Activated CD8-positive, alpha-beta memory T cell treated with anti-CD3 and anti-CD28 coated beads, Interleukin-2, amount 50 U/mL, for 48 hours (primary cell): ENCODE data around the gene PHETA1.

Experiments used
- DNase-seq: peaks from one replicate; pipeline ENCODE4 v3.0.0-alpha.2; 2020

PHETA1 gene

DNA sequence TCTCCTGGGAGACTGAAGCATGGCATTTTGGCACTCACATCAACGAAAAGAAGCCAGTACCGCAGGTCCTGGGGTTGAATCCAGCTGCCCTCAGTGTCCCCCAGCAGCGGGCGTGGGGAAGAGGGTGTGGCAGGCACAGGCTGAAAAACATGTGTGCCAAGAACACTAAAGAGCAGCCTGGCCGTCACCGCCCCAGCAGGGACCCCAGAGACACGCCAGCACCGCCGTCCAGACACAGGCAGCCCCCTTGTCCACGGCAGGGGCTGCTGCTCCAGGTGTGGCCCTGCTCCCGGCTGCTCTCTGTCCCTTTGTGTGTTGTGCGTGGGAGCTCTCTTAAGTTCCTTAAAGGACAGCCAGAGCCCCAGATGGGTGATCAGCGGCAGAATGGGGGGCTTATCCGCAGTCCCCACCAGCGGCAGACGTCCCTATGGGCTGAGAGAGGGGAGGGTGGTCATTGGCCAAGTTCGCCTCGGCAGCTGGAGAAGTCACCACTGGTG, 556 bp downstream of the PHETA1 start:
- no peak for DNase-seq

DNA sequence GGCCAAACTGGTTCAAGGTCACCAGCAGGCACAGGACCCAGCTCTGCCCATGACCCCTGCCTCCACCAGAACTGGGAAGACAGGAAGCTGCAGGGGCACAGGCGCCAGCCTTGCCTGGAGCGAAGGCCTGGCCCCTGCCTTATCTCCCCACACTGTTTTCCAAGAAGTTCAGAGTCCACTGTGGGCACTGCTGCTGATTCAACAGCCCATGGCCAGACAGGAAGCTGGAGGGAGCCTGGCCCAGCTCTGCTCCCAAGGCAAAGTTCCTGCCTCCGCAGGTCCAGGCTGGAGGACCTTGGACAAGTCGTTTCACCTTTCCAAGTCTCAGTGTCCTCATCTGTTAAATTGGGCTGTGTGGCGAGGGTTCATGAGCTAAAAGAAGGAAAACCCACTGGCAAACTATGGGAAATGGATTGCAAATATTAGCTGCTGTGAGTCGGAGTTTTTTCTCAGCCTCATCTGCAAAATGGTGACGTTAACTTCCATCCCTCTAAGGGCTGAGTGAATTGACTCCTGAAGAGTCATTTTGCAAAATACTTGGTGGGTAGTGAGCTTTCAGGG, 1.2 kb downstream of the PHETA1 start:
- no peak for DNase-seq

DNA sequence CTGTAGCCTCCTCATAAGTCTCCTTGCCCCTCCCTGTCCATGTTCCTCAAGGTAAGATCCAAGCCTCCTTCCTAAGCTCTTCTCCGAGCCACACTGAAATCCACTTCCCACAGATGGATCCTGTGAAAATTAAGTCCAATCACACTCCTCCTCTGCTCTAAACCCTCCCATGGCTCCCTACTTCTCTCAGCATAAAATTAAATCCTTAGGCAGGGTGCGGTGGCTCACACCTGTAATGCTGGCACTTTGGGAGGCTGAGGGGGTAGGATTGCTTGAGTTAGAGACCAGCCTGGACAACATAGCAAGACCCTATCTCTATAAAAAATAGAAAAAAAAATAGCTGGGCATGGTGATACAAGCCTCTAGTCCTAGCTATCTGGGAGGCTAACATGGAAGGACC, 2.3 kb downstream of the PHETA1 start:
- DNase-seq, result no peak

DNA sequence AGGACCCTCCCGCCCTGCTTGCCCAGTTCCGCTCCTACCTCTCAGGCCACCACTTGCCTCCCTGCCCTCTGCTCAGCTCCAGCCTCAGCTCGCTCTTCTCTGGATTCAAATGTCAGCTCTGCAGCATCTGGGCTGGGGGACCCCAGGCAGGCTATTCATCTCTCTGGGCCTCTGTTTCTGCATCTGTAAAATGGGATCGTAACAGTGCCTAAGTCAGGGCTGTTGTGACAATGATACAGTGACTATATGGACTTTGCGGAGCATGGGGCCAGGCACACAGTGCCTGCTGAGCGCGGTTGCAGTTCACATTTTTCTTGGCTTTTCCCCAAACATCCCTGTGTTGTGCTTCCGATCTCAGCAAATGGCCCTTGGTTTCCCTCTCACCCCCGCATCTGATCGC, 2.8 kb downstream of the PHETA1 start:
- no peak for DNase-seq

DNA sequence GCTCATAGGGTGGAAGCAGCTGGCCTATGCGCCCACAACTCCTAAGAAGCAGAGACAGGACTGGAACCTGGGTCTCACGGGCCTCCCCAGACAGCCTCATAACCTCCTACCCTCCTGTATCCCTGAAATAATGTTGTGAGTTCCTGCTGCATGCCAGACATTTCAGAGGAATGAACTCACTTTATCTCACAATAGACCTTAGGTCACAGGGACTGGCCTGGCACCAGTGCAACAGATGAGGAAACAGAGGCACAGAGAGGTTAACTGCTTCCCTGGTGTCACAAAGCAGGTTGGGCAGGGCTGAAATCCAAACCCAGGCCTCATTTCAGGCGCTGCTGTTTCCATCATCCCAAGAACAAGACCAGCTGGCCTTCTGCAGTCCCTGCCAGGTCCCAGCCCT, 5.3 kb downstream of the PHETA1 start:
- DNase-seq, result no peak

DNA sequence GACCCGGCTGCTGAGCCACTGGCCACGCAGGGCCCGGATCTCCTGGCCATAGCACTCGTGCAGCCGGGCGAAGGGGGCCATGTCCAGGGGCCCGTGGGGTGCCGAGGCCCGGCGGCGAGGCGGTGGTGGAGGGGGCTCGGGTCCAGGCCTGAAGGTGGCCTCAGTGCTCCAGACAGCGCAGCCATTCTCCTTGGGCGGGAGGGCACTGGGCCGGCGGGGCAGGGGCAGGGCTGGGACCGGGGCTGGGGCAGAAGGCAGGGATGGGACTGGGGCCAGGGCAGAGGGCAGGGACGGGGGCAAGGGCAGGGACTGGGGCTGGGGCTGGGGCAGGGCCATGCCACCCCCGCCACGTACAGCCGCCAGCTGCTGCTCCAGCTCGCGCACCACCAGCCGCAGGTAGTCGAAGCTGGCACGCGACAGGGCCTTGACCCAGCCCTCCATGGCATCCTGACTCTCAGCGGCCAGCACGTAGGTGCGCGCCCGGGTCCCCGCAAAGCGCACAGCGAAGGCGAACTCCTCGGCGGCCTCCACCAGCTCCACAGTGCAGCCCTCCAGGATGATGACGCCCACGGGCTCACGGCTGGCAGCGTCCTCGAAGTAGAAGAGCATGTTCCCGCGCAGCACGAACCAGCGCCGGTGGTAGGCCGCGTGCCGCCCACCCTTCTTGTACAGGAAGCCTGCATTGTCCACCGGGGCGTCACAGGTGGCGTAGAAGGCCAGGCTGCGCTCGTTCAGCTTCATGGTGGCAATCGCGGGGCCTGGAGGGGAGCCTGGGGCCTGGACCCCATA, 6.0 kb downstream of the PHETA1 start:
- DNase-seq, result no peak

DNA sequence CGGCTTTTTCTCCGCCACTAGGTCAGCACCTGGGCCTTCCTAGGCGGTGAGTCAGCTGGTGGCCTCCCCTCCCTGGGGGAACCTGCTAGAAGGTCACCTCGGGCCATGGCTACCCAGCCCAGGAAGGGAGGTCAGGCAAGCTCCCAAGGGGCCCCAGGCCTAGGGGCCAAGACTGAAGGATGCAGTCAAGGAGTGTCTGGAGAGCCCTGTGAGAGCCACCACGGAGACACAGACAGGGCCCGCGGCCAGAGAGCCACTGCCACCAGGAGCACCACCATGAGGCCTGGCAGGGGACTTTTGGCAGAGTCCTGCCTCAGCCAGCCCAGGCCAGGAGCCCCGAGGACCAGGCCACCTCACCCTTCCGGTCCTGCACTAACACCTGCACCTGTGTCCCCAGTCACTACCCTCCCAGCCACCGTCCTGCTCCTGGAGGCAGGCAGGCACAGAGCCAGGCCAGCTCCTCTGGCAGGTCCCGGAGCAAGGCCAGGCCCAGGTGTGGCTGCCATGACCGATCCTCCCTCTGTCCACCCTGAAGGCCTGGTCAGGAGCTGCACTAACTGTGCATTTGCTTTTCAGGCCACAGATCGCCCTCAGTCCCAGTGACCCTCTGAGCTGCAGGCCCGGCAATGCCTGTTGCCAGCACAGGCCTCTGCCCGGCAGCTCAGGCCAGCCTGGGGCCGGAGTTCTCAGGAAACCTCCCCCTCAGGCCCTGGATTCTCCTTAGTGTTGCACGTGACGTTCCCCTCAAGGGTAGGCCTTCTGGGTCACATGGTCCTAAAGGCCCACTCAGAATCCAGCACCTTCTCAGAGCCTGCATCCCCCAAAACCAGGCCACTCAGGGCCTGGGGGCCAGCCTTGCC, 6.9 kb downstream of the PHETA1 start:
- DNase-seq, result no peak

DNA sequence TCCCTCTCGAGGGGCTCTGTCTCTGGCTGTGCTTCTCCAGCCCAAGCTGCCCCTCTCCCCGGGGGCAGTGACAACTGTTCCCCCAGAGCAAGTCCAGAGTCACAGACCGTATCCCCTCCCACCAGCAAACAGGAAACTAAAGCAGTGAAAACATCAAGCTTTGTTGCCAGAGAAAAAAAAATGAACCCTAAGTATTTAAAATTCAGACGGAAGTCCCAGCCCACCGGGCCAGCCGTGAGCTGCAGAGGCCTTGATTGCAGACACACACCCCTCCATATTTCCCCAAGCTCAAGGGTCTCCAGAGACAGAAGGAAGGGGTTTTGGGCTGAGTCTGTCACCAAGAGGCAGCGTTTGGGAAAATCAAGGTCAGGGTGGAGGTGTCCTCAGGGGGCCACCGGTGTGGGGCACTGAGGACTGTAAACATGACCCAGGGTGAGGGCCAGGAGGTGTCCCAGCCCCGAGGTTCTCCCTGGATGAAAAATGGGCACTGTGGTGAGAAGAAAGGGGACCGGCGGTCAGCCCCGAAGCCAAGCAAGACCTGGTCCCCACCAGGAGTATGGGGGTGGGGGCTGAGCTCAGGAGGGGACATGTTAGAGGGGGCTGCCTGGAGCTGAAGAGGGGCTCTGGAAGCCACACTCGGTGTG, 7.7 kb downstream of the PHETA1 start:
- no peak for DNase-seq

DNA sequence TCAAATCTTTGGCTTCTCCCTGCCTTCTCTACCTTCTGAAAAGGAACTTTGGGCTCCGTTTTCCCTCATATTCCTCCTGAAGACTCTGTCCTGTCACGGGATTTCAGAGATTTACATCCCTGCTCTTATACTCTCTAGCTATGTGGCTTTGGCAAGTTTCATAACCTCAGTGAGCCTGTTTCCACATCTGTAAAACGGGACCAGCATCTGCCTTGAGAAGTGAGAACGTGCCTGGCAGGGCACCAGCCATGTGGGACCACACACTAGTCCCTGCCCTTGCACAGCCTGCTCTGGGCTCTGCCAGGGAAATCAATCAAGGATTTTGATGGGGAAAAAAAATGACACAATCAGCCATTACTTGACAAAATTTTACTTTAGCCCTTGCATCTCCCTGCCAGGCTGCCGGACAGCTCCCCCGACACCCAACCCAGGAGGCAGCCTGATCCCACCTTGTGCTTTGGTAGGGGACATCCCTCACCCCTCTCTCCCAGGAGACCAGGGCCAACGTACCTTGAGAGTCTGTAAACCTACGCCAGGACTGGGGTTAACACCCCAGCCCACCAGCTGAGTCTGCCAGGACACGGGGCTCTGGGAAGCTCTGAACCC, 8.5 kb downstream of the PHETA1 start:
- DNase-seq, result no peak

DNA sequence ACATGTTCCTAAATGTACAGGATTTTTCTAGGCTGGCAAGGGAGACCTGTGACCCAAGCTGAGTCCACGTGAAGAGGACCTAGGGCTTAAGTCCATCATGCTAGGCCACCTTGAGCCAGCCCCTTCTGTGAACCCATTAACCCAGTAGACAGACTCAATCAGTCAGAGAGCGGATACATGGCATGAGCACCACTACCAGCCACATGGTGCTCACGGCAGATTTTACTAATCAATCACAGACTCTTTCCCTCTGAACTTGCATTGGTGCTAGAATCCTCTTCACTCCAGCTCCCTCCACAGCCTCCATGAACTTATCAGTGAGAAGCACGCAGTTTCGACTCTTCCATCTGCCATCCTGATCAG, 9.0 kb downstream of the PHETA1 start:
- DNase-seq, result no peak

DNA sequence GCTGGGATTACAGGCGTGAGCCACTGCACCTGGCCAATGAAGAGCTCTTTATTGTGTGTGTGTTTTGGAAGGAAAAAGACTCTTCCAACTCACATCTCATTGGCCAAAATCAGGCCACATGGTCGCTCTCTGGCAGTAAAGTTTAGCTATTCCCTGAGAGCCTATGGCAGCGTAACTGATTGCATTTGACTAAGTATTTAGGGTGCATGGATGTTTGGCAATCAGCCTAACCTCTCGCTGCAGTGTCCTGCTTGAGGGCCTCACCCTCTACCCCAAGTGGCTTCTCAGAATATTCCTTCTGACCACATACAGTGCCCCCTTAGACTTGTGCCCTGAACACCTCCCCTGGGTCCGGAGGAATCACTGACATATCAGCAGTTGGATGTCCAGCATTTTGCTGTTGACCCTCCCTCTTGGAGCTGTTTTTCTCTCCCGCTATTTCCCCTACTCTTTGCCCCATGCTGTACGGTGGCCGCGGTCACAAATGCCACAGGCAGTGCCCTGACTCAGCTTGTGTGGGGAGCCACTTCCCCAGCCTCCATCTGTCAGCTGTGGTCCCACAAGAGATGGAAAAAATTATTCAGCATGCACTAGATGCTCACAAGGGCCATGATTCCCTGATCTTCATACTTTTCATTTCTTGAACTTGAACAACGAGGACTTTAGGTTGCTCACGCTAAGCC, 9.5 kb downstream of the PHETA1 start:
- peak; percentile 77 for DNase-seq

DNA sequence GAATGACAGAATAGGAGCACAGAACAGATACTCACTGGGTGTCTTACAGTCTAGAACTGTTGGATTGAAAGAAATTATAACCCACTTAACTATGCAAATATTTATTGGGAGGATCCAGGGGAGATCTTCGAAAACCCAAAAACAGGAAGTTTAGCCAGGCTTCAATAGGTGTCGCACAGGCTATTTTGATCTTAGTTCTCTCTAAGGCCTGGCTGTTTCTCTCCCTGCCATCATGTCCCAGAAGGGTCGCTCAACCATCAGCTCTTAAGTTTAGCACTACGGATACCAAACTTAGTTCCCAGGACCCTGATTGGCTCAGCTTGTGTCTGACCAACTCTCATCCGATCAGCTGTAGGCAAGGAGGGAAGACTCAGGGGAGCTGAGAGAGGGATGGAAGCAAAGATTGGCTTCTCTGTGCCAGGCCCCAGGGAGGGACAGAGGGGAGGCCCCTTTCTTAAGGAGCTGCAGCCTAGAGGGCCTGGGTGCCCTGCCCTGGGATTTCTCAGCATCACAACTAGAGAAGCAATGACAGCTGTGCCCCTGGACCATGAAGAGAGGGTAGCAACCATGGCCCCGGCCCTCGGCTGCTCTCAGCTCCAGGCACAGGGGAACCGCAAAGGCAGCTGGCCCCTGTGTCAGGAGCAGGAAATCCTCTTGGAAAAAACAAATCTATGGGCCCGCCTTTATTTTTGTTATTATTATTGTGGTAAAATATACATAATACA, 13.5 kb downstream of the PHETA1 start:
- DNase-seq, result no peak

DNA sequence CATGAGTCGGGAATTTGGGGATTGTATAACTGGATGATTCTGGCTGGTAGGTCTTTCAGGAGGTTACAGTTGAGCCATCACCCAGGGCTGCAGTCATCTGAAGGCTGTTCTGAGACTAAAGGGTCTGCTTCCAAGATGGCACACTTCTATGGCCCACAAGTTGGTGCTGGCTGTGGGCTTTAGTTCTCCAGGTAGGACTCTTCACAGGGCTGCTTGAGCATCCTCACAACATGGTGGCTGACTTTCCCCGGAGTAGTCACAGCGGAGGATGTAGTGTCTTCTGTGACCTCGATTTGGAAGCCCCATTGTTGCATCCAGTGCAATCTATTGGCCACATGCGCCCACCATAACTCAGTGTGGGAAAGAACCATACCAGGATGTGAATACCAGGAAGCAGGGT, 14.4 kb downstream of the PHETA1 start:
- no peak for DNase-seq

DNA sequence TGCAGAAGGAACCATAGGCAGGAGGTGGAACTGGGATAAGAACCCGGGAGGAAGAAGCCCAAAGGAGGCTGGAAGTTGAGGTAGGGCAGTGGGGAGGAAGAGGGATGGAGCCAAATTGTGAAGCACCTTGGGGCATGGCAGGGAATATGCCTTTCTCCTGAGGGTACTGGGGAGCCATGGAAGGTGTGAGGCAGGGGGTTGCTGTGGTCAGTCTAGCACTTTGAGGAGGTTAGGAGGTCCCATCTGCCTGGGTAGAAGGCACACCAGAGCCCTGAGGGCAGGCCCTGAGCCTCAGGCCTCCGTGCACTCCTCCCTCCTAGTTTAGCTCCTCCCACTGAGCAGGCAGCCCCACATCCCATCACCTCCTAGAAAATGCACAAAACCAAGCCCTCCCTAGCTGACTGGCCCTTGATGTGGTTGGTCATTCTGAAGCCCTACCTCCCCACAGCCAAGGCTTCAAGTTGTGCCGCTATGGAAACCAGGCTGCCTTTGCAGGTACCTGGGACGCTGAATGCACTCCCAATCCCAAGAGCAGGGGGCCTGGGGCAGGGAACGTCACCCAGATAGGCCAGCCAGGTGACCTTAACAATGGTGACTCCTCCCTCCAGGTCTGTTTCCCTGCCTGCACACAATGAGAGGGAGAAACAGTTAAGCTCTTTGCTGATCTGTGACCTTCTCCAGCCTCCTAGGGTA, 15.1 kb downstream of the PHETA1 start:
- no peak for DNase-seq

DNA sequence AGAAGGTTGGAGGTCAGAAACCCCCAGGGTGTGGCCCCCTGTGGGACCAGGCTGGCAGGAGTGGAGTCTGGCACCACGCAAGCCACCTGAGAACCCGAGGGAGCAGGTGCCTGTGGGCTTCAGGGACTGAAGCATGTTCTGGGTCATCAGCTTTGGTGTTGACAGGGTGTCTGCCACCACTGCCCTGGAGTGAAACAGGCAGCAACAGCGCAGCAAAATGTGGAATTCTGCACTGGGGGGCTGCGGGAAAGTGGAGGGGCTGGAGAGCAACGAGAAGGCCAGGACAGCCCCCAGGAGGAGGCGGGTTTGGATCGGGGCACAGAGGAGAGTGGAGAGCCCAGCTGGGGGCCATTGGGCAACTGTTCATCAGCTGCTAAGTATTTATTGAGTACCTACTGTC, 15.9 kb downstream of the PHETA1 start:
- DNase-seq, result no peak

DNA sequence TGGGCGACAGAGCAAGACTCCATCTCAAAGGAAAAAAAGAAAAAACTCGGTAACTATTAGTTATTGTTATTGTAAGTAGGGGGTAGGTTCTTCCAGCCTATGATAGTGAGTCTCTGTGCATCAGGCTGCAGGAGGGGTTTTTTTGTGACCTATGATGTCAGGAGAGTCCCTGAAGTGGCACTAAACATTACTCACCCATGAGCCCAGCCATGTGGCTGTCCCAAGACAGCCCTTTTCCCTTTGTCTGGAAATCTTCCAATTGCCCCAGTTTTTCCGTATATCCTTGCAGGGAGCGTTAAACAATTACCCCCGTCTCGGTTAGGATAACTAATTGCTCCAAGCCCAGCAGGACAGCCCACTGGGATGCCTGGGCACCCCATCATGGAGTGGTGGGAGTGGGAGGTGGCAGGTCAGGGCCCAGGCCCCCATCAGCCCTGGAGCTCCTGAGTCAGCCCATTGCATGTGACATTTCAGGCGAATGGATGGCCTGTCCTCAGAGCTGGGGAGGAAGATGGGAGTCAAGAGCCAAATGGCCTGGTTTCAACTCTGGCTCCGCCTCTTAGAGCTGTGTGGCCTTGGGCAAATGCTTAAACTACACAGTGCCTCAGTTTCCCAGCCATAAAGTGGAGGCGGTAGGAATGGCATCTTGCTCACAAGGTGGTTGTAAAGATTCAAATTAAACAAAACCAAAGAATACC, 16.4 kb downstream of the PHETA1 start:
- DNase-seq, result no peak

DNA sequence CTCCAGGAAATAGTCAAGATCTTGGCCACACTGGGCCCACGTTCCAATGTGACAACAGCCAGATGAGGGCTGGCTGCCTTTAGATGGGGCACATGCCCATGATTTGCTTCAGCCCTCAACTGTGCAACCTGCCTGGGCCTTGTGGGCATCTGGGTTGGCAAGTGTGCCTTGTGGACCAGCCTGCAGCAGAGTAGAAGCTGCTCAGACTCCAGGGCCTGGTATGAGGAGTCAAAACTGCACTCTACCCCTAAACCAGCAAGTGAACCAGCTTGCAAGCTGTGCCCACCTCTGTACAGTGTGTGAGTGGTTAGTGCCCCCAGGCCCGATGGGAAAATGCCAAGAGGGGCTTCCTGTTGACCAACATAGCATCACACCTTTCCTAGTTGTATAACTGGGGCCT, 17.9 kb downstream of the PHETA1 start:
- no peak for DNase-seq

DNA sequence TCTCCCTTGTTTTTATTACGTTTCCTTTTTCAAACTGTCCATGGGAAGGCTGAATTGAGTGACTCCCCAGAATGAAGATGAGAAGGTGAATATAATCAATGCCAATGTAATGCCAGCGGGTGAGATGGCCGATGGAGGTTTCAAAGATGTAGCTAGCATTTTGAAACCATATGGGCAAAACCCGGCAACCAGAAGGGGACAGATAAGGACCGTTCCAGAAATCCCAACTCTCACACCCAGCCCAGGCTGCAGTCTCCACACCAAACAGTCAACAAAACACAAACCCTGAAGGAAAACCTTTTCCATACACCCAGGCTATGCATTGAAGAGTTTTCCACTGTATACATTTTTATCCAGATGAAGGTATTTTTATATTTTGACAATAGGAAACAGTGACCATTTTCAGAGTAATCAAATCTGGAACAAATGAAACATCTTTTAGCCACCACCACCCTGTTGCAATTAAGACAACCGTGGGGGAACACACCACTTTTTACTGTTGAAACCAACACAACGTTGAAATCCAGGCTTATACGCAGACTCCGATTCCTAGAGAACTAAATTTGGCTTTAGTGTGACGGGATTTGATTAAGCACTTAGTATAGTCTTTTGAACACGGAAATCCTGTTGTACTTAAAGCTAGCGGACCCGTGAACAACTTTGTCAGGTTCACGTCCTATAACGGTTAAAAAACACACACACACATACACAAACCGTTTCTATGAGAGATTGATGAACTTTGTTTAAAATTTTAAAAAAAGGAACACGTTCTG, 19.0 kb downstream of the PHETA1 start:
- no peak for DNase-seq

DNA sequence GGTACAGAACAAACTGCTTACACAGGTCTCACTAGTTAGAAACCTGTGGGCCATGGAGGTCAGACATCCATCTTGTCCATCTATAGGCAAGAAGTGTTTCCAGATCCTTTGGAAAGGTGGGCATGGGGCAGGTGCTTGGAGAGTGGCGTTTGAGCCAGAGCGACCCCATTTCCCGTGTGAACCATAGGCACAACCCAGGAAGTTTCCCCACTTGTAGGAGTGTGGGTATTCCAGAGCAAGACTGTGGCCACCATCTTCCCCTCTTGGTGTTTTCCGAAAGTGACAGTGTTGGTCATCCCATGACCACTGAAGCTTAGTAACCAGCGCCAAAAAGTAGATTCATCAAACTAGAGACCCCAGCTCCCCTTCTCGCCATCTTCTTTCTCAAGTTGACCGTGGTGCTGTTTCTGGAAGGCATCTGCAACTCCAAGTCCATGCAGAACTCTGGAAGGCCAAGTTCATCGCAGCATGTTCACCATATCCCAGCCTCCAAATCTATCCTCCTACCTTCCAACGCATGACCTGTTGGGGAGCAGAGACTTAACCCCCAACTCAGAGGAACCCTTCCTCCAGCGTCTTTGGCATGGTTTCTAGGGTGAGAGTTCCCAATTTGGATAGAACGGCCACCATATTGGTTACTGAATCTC, 19.7 kb downstream of the PHETA1 start:
- no peak for DNase-seq
